OCI-LY3 (cell line): ENCODE data around the gene CADPS.

Source experiments
- H2AFZ ChIP-seq: fragments of 200-600, 300-600 bp; shearing (Covaris generic); 2 replicates; pipeline ENCODE4 v1.6.0; 2014; ENCODE audit warnings: antibody characterized with exemption, low read depth, low read length
- H3K27ac ChIP-seq: fragments of 200-600, 300-600 bp; sonication (generic); 2 replicates; pipeline ENCODE4 v1.5.1; 2014; ENCODE audit warnings: mild to moderate bottlenecking, low read length, moderate library complexity, mixed read lengths
- H3K27me3 ChIP-seq: fragments of 200-600, 300-600 bp; sonication (generic); 2 replicates; pipeline ENCODE4 v1.6.1; 2014; ENCODE audit warnings: low read depth, low read length, mixed read lengths
- H3K36me3 ChIP-seq: fragments of 200-600, 300-600 bp; sonication (generic); replicated peaks from 2 replicates; pipeline ENCODE3; 2014; ENCODE audit warnings: low read depth, low read length, mixed read lengths
- H3K4me1 ChIP-seq: fragments of 300-600, 200-600 bp; sonication (generic); 2 replicates; pipeline ENCODE4 v1.6.1; 2014; ENCODE audit warnings: low read length, mixed read lengths
- H3K4me2 ChIP-seq: fragments of 200-600, 300-600 bp; sonication (generic); 2 replicates; pipeline ENCODE4 v1.6.1; 2014; ENCODE audit warnings: low read length, mixed read lengths
- H3K4me3 ChIP-seq: fragments of 300-600, 200-600 bp; sonication (generic); 2 replicates; pipeline ENCODE4 v1.5.1; 2014; ENCODE audit warnings: antibody characterized with exemption, mild to moderate bottlenecking, low read length, moderate library complexity
- H3K79me2 ChIP-seq: fragments of 300-600, 200-600 bp; shearing (Covaris generic); 2 replicates; pipeline ENCODE4 v1.6.1; 2014; ENCODE audit warnings: mild to moderate bottlenecking, low read length, mixed read lengths
- H3K9ac ChIP-seq: fragments of 300-600, 200-600 bp; shearing (Covaris generic); 2 replicates; pipeline ENCODE4 v1.6.0; 2014; ENCODE audit warnings: mild to moderate bottlenecking, low read length, moderate library complexity
- H3K9me3 ChIP-seq: fragments of 200-600, 300-600 bp; shearing (Covaris generic); 2 replicates; pipeline ENCODE4 v1.6.1; 2014; ENCODE audit warnings: low read length, mixed read lengths; ENCODE audit not compliant: insufficient read depth
- H4K20me1 ChIP-seq: fragments of 200-600, 300-600 bp; sonication (generic); 2 replicates; pipeline ENCODE4 v1.6.1; 2016; ENCODE audit warnings: low read length, mixed read lengths; ENCODE audit not compliant: insufficient read depth
- CTCF ChIP-seq: fragments of 200-600, 300-600 bp; sonication (generic); IDR thresholded peaks from 2 replicates; pipeline ENCODE4 v1.5.1; 2014; ENCODE audit warnings: antibody characterized with exemption, low read length, low read depth
- EZH2phosphoT487 ChIP-seq: fragments of 200-600 bp; shearing (Covaris generic); IDR thresholded peaks from 2 replicates; pipeline ENCODE4 v1.6.1; 2018; ENCODE audit warnings: antibody characterized with exemption, mixed run types, low read depth

CADPS gene

GRCh38 chr3:62892045-62892444, 16.8 kb upstream of the CADPS start:
- no peaks in the 10 kb centered on the region for H4K20me1 ChIP-seq
- H3K9me3 ChIP-seq = no peaks in the 10 kb centered on the region
- H3K27ac ChIP-seq = no peak overlapping the region
- no peaks in the 10 kb centered on the region for H3K27me3 ChIP-seq
- no peak overlapping the region for H3K9ac ChIP-seq
- no peaks in the 10 kb centered on the region for H3K36me3 ChIP-seq
- no peak overlapping the region for H3K4me3 ChIP-seq
- no peaks in the 10 kb centered on the region for H3K79me2 ChIP-seq
- no peak overlapping the region for H2AFZ ChIP-seq
- H3K4me1 ChIP-seq = no peaks in the 10 kb centered on the region
- TF ChIP-seq EZH2phosphoT487 (no peak), CTCF (no peak)
- H3K4me2 ChIP-seq = no peak overlapping the region

GRCh38 chr3:62888778-62889177, 13.6 kb upstream of the CADPS start:
- Histone ChIP-seq H3K9me3 (no peaks in the 10 kb centered on the region), H2AFZ (no peak overlapping the region), H3K36me3 (no peaks in the 10 kb centered on the region), H3K4me2 (no peak overlapping the region), H3K27ac (no peak overlapping the region), H3K4me1 (no peaks in the 10 kb centered on the region), H3K4me3 (no peak overlapping the region), H4K20me1 (no peaks in the 10 kb centered on the region), H3K27me3 (no peaks in the 10 kb centered on the region), H3K9ac (no peak overlapping the region), H3K79me2 (no peaks in the 10 kb centered on the region)
- TF ChIP-seq CTCF (no peak), EZH2phosphoT487 (no peak)

GRCh38 chr3:62888180-62888579, 13.0 kb upstream of the CADPS start:
- TF ChIP-seq EZH2phosphoT487 (no peak), CTCF (no peak)
- Histone ChIP-seq H3K4me2 (no peak overlapping the region), H3K27me3 (no peaks in the 10 kb centered on the region)

GRCh38 chr3:62885136-62885535, 9.9 kb upstream of the CADPS start:
- H3K9me3 ChIP-seq = no peaks in the 10 kb centered on the region
- TF ChIP-seq EZH2phosphoT487 (no peak), CTCF (no peak)
- H3K27ac ChIP-seq = no peak overlapping the region
- H3K79me2 ChIP-seq = no peaks in the 10 kb centered on the region
- no peak overlapping the region for H3K9ac ChIP-seq
- H3K27me3 ChIP-seq = no peaks in the 10 kb centered on the region
- H3K4me1 ChIP-seq = no peaks in the 10 kb centered on the region
- no peak overlapping the region for H2AFZ ChIP-seq
- H3K36me3 ChIP-seq = no peaks in the 10 kb centered on the region
- no peaks in the 10 kb centered on the region for H4K20me1 ChIP-seq
- H3K4me3 ChIP-seq = no peak overlapping the region
- no peak overlapping the region for H3K4me2 ChIP-seq

More at GRCh38 chr3:62888180-62888579, 13.0 kb upstream of the CADPS start:
- Histone ChIP-seq H4K20me1 (no peaks in the 10 kb centered on the region), H3K9ac (no peak overlapping the region), H3K27ac (no peak overlapping the region), H3K79me2 (no peaks in the 10 kb centered on the region), H3K9me3 (no peaks in the 10 kb centered on the region), H3K36me3 (no peaks in the 10 kb centered on the region), H3K4me3 (no peak overlapping the region), H2AFZ (no peak overlapping the region), H3K4me1 (no peaks in the 10 kb centered on the region)
